SU-DHL-6 (cell line): ENCODE data around the gene SLC22A23.

ENCODE experiments used
- H2AFZ ChIP-seq: fragments of 200-600 bp; sonication (generic); 2 replicates; pipeline ENCODE4 v1.6.1; 2014; ENCODE audit warnings: low read depth, mild to moderate bottlenecking, moderate library complexity, mixed read lengths, antibody characterized with exemption, low read length; ENCODE audit not compliant: severe bottlenecking
- H3F3A ChIP-seq: fragments of 200-600 bp; shearing (Covaris generic); 2 replicates; pipeline ENCODE4 v1.6.0; 2016; ENCODE audit warnings: antibody characterized with exemption, mild to moderate bottlenecking; ENCODE audit not compliant: insufficient read depth
- H3K27ac ChIP-seq: fragments of 200-600 bp; sonication (generic); 2 replicates; pipeline ENCODE4 v1.5.1; 2016; ENCODE audit warnings: low read depth, mild to moderate bottlenecking, low read length, moderate library complexity, mixed read lengths
- H3K27me3 ChIP-seq: fragments of 200-600 bp; sonication (generic), shearing (Covaris generic); 2 replicates; pipeline ENCODE4 v1.6.0; 2014; ENCODE audit warnings: mild to moderate bottlenecking, low read length
- H3K36me3 ChIP-seq: fragments of 200-600 bp; sonication (generic); 2 replicates; pipeline ENCODE4 v1.6.1; 2014; ENCODE audit warnings: mild to moderate bottlenecking, low read length, mixed read lengths
- H3K4me2 ChIP-seq: fragments of 300-600, 200-600 bp; shearing (Covaris generic), sonication (generic); 2 replicates; pipeline ENCODE4 v1.6.0; 2014; ENCODE audit warnings: low read length, low read depth, mild to moderate bottlenecking; ENCODE audit not compliant: poor library complexity, severe bottlenecking
- H3K4me3 ChIP-seq: fragments of 200-600 bp; sonication (generic); 2 replicates; pipeline ENCODE4 v1.5.1; 2014; ENCODE audit warnings: antibody characterized with exemption, low read length, mild to moderate bottlenecking, mixed read lengths; ENCODE audit not compliant: insufficient read depth, poor library complexity, severe bottlenecking
- H3K79me2 ChIP-seq: fragments of 200-600 bp; sonication (generic); 2 replicates; pipeline ENCODE4 v1.6.1; 2014; ENCODE audit warnings: mild to moderate bottlenecking, low read length, moderate library complexity; ENCODE audit not compliant: insufficient read depth
- H3K9ac ChIP-seq: fragments of 200-600 bp; sonication (generic); 2 replicates; pipeline ENCODE4 v1.7.0; 2014; ENCODE audit warnings: mild to moderate bottlenecking, low read length
- H3K9me2 ChIP-seq: fragments of 200-600 bp; sonication (generic); replicated peaks from 2 replicates; pipeline ENCODE4 v1.6.1; 2014; ENCODE audit warnings: low read length; ENCODE audit not compliant: insufficient read depth
- H3K9me3 ChIP-seq: fragments of 200-600 bp; sonication (generic); 2 replicates; pipeline ENCODE4 v1.6.1; 2014; ENCODE audit warnings: low read length, mixed read lengths; ENCODE audit not compliant: insufficient read depth
- H4K20me1 ChIP-seq: fragments of 200-600 bp; sonication (generic); 2 replicates; pipeline ENCODE4 v1.6.1; 2014; ENCODE audit warnings: low read depth, mild to moderate bottlenecking, antibody characterized with exemption, low read length, moderate library complexity, mixed read lengths
- EZH2phosphoT487 ChIP-seq: fragments of 200-600 bp; sonication (generic), shearing (Covaris generic); conservative IDR thresholded peaks from 2 replicates; pipeline ENCODE4 v1.6.1; 2018; ENCODE audit warnings: mild to moderate bottlenecking, antibody characterized with exemption, low read length, moderate library complexity, mixed read lengths
- TF ChIP-seq, protein P1 (sequence below): fragments of 200-600 bp; sonication (generic); IDR thresholded peaks from one replicate; pipeline ENCODE4 v1.5.1; 2017; ENCODE audit warnings: antibody characterized with exemption, mild to moderate bottlenecking, low read length, moderate library complexity; ENCODE audit not compliant: insufficient read depth, poor library complexity, severe bottlenecking

The SLC22A23 gene

DNA sequence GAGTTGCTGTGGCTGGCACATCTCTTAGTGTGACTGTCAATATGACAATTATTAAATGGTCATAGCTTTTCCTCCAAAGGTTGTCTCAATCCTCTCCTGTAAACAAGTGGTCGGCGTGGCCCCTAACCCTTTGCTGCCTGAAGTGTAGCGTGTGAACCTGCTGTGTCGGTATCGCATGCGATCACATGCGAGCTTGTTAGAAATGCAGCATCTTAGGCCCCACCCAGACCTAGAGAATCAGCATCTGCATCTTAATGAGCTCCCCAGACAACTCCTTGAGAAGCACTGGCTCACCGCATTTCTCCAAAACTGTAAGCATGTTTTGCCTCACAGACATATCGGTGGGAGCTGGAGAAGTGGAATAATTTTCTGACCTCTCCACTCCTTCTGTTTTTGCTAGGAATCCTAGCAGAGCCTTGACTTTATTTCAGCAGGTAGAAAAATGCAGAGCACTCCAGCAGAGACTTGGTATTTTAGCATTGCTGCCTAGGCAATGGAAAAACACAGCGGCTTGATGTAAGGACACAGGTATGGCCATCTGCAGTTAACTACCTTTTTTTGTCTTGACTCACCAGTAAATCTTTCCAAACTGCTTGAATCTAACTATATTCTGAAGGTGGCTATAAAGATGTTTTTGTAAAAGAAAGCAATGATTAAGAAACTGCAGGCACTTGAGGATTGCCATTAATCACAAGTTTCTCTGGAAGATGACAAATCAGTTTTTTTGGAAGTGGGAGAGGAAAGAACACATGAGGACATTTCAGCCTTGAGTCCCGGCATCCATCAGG lies 130.5 kb downstream of the SLC22A23 start:
- Histone ChIP-seq H3K36me3 (no peaks in the 10 kb centered on the region), H3K79me2 (no peaks in the 10 kb centered on the region), H3F3A (no peaks in the 10 kb centered on the region), H3K27ac (no peak overlapping the region), H3K9me3 (no peaks in the 10 kb centered on the region), H4K20me1 (no peaks in the 10 kb centered on the region), H2AFZ (no peak overlapping the region), H3K4me3 (no peak overlapping the region), H3K9ac (no peak overlapping the region), H3K9me2 (no peaks in the 10 kb centered on the region), H3K27me3 (0 out of 2 replicates have a peak, but pooled peaks cover 3% of the 10 kb centered on the region), H3K4me2 (no peak overlapping the region)
- TF ChIP-seq, protein P1, sequence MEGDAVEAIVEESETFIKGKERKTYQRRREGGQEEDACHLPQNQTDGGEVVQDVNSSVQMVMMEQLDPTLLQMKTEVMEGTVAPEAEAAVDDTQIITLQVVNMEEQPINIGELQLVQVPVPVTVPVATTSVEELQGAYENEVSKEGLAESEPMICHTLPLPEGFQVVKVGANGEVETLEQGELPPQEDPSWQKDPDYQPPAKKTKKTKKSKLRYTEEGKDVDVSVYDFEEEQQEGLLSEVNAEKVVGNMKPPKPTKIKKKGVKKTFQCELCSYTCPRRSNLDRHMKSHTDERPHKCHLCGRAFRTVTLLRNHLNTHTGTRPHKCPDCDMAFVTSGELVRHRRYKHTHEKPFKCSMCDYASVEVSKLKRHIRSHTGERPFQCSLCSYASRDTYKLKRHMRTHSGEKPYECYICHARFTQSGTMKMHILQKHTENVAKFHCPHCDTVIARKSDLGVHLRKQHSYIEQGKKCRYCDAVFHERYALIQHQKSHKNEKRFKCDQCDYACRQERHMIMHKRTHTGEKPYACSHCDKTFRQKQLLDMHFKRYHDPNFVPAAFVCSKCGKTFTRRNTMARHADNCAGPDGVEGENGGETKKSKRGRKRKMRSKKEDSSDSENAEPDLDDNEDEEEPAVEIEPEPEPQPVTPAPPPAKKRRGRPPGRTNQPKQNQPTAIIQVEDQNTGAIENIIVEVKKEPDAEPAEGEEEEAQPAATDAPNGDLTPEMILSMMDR, result no peak
- TF ChIP-seq EZH2phosphoT487, result no peak

DNA sequence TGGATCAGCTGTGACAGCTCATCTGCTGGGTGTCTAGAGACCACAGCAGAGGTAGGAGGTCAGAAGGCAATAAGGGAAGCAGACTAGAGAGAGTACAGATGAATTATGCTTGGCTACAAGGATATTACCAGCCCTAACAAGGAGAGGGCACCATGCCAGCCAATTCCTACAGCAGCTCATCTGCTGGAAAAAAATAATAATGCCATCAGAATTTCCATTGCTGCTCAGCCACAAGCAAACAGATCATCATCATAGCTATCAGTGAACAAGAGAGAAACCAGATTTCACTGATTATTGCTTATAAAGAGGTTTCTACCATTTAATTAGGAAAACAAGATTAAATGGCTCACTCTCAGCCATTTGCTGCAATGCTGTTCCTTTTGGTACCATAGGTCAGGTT lies 131.6 kb downstream of the SLC22A23 start:
- Histone ChIP-seq H3K27me3 (0 out of 2 replicates have a peak, but pooled peaks cover 3% of the 10 kb centered on the region), H3K4me2 (no peak overlapping the region), H2AFZ (no peak overlapping the region), H3K9me2 (no peaks in the 10 kb centered on the region), H3K79me2 (no peaks in the 10 kb centered on the region), H4K20me1 (no peaks in the 10 kb centered on the region), H3F3A (no peaks in the 10 kb centered on the region), H3K27ac (no peak overlapping the region), H3K36me3 (no peaks in the 10 kb centered on the region), H3K9ac (no peak overlapping the region), H3K4me3 (no peak overlapping the region), H3K9me3 (no peaks in the 10 kb centered on the region)
- no peak for TF ChIP-seq EZH2phosphoT487
- TF ChIP-seq, protein P1, result no peak

DNA sequence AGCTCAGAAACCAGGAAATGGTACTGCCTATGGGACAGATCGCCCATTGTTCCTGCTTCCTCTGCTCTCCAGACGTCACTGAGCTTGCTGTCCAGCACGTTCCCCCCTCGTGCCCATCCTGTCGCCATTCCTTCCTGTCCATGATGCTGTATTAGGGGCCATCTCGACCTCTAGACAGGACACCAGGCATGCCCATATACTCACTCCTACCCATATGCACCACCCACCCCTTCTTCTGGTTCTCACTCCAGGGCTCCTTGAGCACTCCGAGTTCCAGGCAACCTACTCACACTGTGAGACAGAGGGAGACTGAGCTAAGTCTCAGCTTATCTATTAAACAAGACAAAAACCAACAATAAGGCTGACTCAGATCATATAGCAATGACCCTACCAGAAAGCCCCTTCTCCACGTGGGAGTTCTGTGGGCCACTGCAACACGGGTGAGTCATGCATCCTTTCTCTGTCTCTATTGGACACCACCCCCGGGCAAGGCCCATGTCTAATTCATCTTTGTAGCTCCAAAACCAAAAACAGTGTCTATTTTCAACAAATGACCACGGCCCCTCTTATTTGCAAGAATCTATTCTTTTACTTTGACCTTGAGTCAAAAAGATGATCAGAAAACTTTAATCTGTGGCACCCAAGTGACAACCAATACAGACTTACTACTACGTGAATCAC lies 132.4 kb downstream of the SLC22A23 start:
- Histone ChIP-seq H4K20me1 (no peaks in the 10 kb centered on the region), H3K36me3 (no peaks in the 10 kb centered on the region), H3K27me3 (0 out of 2 replicates have a peak, but pooled peaks cover 3% of the 10 kb centered on the region), H3K9me3 (no peaks in the 10 kb centered on the region), H3K4me3 (no peak overlapping the region), H3K9me2 (no peaks in the 10 kb centered on the region), H3K4me2 (no peak overlapping the region), H3K27ac (no peak overlapping the region), H2AFZ (no peak overlapping the region), H3K9ac (no peak overlapping the region), H3K79me2 (no peaks in the 10 kb centered on the region), H3F3A (no peaks in the 10 kb centered on the region)
- TF ChIP-seq, protein P1, result no peak
- TF ChIP-seq EZH2phosphoT487, result no peak
